Heart right ventricle (tissue), 16 donors: ENCODE data around the gene NDUFAF8. TPM values are rescaled to one million over a fixed set of nuclear protein-coding genes. Genes with fewer than 3 reads are reported as not detected.

Source experiments
- ATAC-seq, 8 donors: fragments of 200-7000 bp; cut with Tn5 transposase; one replicate each; pipeline ENCODE4 v1.9.1; 2020; ENCODE audit warnings: mild to moderate bottlenecking in 8 of 8, moderate library complexity in 8 of 8, moderate number of reproducible peaks in 1 of 8
- DNase-seq, 2 donors: peaks; one replicate each; pipeline ENCODE4 v3.0.0-alpha.2; 2020
- H3K27ac ChIP-seq, 10 donors: fragments of 200-600 bp; sonication (generic) in 2 of 10; one replicate each; pipeline versions ENCODE4 v1.5.0 to v1.8.0; 2020 to 2022; ENCODE audit warnings: mild to moderate bottlenecking in 3 of 10
- H3K27me3 ChIP-seq, 7 donors: fragments of 200-600 bp; one replicate each; pipeline ENCODE4 v1.8.0; 2021 to 2022; ENCODE audit warnings: mild to moderate bottlenecking in 2 of 7
- H3K36me3 ChIP-seq, 9 donors: fragments of 200-600 bp; sonication (generic) in 1 of 9; one replicate each; pipeline versions ENCODE4 v1.5.0 to v1.8.0; 2020 to 2022; ENCODE audit warnings: mild to moderate bottlenecking in 2 of 9
- H3K4me1 ChIP-seq, 9 donors: fragments of 200-600 bp; sonication (generic) in 1 of 9; one replicate each; pipeline versions ENCODE4 v1.5.0 to v1.8.0; 2020 to 2022; ENCODE audit warnings: mild to moderate bottlenecking in 4 of 9
- H3K4me3 ChIP-seq, 10 donors: fragments of 200-600 bp; sonication (generic) in 2 of 10; one replicate each; pipeline versions ENCODE4 v1.5.0 to v1.8.0; 2020 to 2022; ENCODE audit warnings: mild to moderate bottlenecking in 7 of 10, moderate library complexity in 2 of 10
- H3K9me3 ChIP-seq, 11 donors: fragments of 200-600 bp in 10 of 11; sonication (generic) in 2 of 11; one replicate each; pipeline versions ENCODE4 v1.5.0 to v1.8.0; 2013 to 2022; ENCODE audit warnings: mild to moderate bottlenecking in 2 of 11, control low read depth in 1 of 11, moderate library complexity in 1 of 11
- WGBS, 2 donors: extraction: QIAGEN DNeasy Blood & Tissue Kit; methylation state at CpG; one replicate each; pipeline ENCODE4 v1.1.7; 2013; ENCODE audit warnings: inconsistent platforms in 1 of 2; 5-methylcytosine and 5-hydroxymethylcytosine counted together
- intact Hi-C, 10 donors: fragments of 100-400 bp; cut with DNase I; formaldehyde crosslinking; loops; one replicate each; pipeline versions ENCODE4 v1.11.1 to v1.14.2; 2022
- polyA plus RNA-seq, 2 donors: library from polyadenylated mRNA; stranded (reverse); fragments of 200-250 nt; gene quantifications; one replicate each; pipeline ENCODE4 v1.2.3, GENCODE V29; 2013
- total RNA-seq, 10 donors: library from RNA; stranded (reverse); fragmentation: NEBNext Ultra II Directional in 3 of 10; extraction: Animal tissue kit (Norgen Biotek cat#: 25700) in 3 of 10; gene quantifications; one replicate each; pipeline versions ENCODE4 v1.2.1 to v1.2.4, GENCODE V29; 2021 to 2023
- TF ChIP-seq, protein P1 (sequence below), 9 donors: fragments of 200-600 bp; sonication (generic) in 2 of 9; IDR thresholded peaks; one replicate each; pipeline versions ENCODE4 v1.5.0 to v1.8.0; 2021 to 2022; ENCODE audit warnings: antibody characterized with exemption in 9 of 9, mild to moderate bottlenecking in 5 of 9, moderate library complexity in 1 of 9
- donor health status: Arrhythmogenic right ventricular cardiomyopathy.
- donor health status: ischemic (EF 13 %, LVEDD 7.1; RV severe dilation, severe dysfunction).
- donor health status: healthy with polysubstance abuse.
- donor health status: DM: no; HTN: yes; CAD: no.
- donor health status: DM: no; HTN: no; CAD: no.
- donor health status: ischemic (EF 25% LVEDD 6.9; RV normal size, moderate dysfunction).
- donor health status: ischemic (EF 25% LVEDD 5.7; RV mildly dilated, moderate dysfunction).
- donor health status: healthy.
- donor health status: DM: yes; HTN: yes; CAD: no.
- donor health status: Ischemic cardiomyopathy.
- donor health status: ischemic (EF 35%, LVEDD 5.7; RV mildly dilated, moderate dysfunction).
- donor health status: nonischemic (EF 11% LVEDD 7.7; RV severe dilation, severe dysfunction).
- donor health status: DM: yes; HTN: yes; CAD: no.
- donor health status: PGD.
- donor health status: ischemic (EF 29% LVEDD 5.4; RV normal size, mild dysfunction).
- donor health status: nonischemic (EF 23%, LVEDD 6.1; RV moderate dilation, normal function).

NDUFAF8 gene
- total and polyA plus RNA-seq, 12 donors = 41.5 to 74.8 (median 58.9) TPM

DNA sequence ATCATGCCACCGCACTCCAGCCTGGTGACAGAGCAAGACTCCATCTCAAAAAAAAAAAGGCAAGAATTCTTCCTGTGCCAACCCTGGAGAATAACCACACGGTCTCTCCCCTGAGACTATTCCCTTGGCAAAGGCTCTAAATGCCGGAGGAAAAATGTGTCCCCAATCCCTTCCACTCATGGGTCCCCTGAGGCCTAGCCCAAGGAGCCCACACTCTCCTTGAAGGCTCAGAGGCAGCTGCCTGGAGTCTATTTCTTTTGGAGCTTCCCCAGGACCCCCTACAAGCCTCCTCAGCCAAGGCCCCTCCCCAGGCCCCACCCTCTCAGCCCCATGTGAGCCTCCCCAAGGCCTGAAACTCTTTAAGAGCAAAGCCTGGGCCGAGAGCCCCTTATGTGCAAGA is 33.0 kb upstream of the NDUFAF8 start:
- TF ChIP-seq, protein P1, sequence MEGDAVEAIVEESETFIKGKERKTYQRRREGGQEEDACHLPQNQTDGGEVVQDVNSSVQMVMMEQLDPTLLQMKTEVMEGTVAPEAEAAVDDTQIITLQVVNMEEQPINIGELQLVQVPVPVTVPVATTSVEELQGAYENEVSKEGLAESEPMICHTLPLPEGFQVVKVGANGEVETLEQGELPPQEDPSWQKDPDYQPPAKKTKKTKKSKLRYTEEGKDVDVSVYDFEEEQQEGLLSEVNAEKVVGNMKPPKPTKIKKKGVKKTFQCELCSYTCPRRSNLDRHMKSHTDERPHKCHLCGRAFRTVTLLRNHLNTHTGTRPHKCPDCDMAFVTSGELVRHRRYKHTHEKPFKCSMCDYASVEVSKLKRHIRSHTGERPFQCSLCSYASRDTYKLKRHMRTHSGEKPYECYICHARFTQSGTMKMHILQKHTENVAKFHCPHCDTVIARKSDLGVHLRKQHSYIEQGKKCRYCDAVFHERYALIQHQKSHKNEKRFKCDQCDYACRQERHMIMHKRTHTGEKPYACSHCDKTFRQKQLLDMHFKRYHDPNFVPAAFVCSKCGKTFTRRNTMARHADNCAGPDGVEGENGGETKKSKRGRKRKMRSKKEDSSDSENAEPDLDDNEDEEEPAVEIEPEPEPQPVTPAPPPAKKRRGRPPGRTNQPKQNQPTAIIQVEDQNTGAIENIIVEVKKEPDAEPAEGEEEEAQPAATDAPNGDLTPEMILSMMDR (IDR thresholded peaks at IDR 0.05) = no peak
- DNase-seq = no peak
- no peak for ATAC-seq
- H3K36me3 ChIP-seq = peaks cover 0 to 42% (median 0%) of the 10 kb centered on the region in 9 donors
- 70 to 73% methylated on average over 4 of the region's 4 CpGs for WGBS, 2 donors
- no peak overlapping the region for H3K27ac ChIP-seq
- no peaks in the 10 kb centered on the region for H3K27me3 ChIP-seq
- H3K4me3 ChIP-seq = no peak overlapping the region
- no peaks in the 10 kb centered on the region for H3K9me3 ChIP-seq
- peaks cover 0 to 6% (median 0%) of the 10 kb centered on the region in 9 donors for H3K4me1 ChIP-seq
- intact Hi-C loops = loop anchor here in 1 of 10 donors (10.0 kb wide), 1 partner anchor 191 kb away; no protein-coding TSS in a partner anchor

DNA sequence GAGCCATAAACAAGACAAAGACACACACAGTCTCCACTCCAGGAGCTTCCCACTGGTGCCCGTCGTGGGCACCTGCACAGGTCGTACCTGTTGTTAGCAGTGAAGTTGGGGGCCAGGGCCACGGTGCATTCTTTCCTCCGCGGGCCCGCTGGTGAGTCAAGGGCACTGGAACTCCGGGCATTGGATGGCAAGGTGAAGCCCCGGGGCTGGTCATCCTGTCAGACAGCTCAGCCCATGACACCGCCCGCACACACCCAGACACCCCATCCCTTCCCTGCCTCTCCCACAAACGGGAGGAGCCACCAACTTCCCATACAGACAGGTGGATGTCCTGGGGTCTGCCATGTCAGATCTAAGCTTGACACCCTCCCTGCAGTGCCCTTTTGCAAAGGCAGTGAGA is 32.5 kb upstream of the NDUFAF8 start:
- no peak overlapping the region for H3K4me3 ChIP-seq
- intact Hi-C loops = loop anchor here in 1 of 10 donors (10.0 kb wide), 1 partner anchor 192 kb away; no protein-coding TSS in a partner anchor
- no peak for ATAC-seq
- H3K4me1 ChIP-seq = peaks cover 0 to 9% (median 0%) of the 10 kb centered on the region in 9 donors
- no peak for DNase-seq
- H3K27me3 ChIP-seq = no peaks in the 10 kb centered on the region
- no peak overlapping the region for H3K27ac ChIP-seq
- WGBS, 2 donors = 96 to 98% methylated on average over 12 of the region's 12 CpGs
- H3K36me3 ChIP-seq = peaks cover 0 to 42% (median 0%) of the 10 kb centered on the region in 9 donors
- no peaks in the 10 kb centered on the region for H3K9me3 ChIP-seq
- TF ChIP-seq, protein P1 (IDR thresholded peaks at IDR 0.05) = no peak

GRCh38 chr17:81207610-81208581 is 31.2 kb upstream of the NDUFAF8 start:
- DNase-seq = no peak
- peaks cover 0 to 9% (median 0%) of the 10 kb centered on the region in 9 donors for H3K4me1 ChIP-seq
- TF ChIP-seq, protein P1 (IDR thresholded peaks at IDR 0.05) = no peak
- no peaks in the 10 kb centered on the region for H3K27me3 ChIP-seq
- H3K9me3 ChIP-seq = no peaks in the 10 kb centered on the region
- no peak for ATAC-seq
- peaks cover 0 to 33% (median 0%) of the 10 kb centered on the region in 9 donors for H3K36me3 ChIP-seq
- no peak overlapping the region for H3K27ac ChIP-seq
- 90 to 93% methylated on average over 21 of the region's 21 CpGs for WGBS, 2 donors
- intact Hi-C loops = loop anchor here in 1 of 10 donors (10.0 kb wide), 1 partner anchor 193 kb away; no protein-coding TSS in a partner anchor
- no peak overlapping the region for H3K4me3 ChIP-seq

- DNase-seq = no peak
- 95 to 96% methylated on average over 10 of the region's 10 CpGs for WGBS, 2 donors
Measured at GRCh38 chr17:81208651-81209050, 30.5 kb upstream of the NDUFAF8 start.

More at GRCh38 chr17:81208651-81209050, 30.5 kb upstream of the NDUFAF8 start:
- Histone ChIP-seq H3K27me3 (no peaks in the 10 kb centered on the region), H3K36me3 (peaks cover 0 to 26% (median 0%) of the 10 kb centered on the region in 9 donors), H3K9me3 (no peaks in the 10 kb centered on the region), H3K4me3 (no peak overlapping the region), H3K27ac (no peak overlapping the region), H3K4me1 (peaks cover 0 to 9% (median 0%) of the 10 kb centered on the region in 9 donors)
- ATAC-seq = peak in 1 of 8 donors; percentile 10
- intact Hi-C loops = loop anchor here in 1 of 10 donors (10.0 kb wide), 1 partner anchor 194 kb away; no protein-coding TSS in a partner anchor
- TF ChIP-seq, protein P1 (IDR thresholded peaks at IDR 0.05) = no peak
